ENCODE data around the gene ZAP70.
A peak's percentile ranks its signal among the peaks of the same experiment; 100 is the strongest.

ZAP70 gene

DNA sequence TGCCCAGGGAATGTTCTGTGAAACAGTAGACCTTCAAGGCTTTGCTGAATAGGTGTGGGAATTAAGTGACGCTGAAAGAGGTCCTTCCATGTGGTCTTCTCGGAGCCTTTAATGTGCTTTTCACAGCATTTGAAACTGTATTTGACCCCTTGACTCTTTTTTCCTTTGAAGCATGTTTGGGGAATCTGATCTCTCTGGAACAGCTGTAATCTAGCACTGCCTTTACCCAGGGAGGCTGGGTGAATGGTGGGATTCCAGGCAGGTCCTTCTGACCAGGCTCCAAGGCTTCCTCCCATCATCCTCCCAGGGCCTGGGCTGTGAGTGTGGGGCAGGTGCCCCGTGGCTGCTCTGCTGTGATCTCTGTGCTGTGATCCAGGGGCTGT, 4.2 kb downstream of the ZAP70 start:
- H3K27me3 ChIP-seq (ENCODE audit: control insufficient read depth, low read length), result no peaks in the 10 kb centered on the region
- TF ChIP-seq, protein P1, sequence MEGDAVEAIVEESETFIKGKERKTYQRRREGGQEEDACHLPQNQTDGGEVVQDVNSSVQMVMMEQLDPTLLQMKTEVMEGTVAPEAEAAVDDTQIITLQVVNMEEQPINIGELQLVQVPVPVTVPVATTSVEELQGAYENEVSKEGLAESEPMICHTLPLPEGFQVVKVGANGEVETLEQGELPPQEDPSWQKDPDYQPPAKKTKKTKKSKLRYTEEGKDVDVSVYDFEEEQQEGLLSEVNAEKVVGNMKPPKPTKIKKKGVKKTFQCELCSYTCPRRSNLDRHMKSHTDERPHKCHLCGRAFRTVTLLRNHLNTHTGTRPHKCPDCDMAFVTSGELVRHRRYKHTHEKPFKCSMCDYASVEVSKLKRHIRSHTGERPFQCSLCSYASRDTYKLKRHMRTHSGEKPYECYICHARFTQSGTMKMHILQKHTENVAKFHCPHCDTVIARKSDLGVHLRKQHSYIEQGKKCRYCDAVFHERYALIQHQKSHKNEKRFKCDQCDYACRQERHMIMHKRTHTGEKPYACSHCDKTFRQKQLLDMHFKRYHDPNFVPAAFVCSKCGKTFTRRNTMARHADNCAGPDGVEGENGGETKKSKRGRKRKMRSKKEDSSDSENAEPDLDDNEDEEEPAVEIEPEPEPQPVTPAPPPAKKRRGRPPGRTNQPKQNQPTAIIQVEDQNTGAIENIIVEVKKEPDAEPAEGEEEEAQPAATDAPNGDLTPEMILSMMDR (IDR thresholded peaks at IDR 0.05; ENCODE audit: low read depth, low read length, poor library complexity, severe bottlenecking), result no peak
- TF ChIP-seq EZH2phosphoT487 (IDR thresholded peaks at IDR 0.05; ENCODE audit: borderline replicate concordance, low read length), result no peak
- H3K79me2 ChIP-seq (ENCODE audit: control insufficient read depth, low read length), result no peaks in the 10 kb centered on the region
- H3F3A ChIP-seq (ENCODE audit: control insufficient read depth, insufficient read depth), result no peaks in the 10 kb centered on the region
- no peaks in the 10 kb centered on the region for H3K9me2 ChIP-seq (replicated peaks; ENCODE audit: control insufficient read depth, low read length)
- no peak overlapping the region for H3K4me2 ChIP-seq (ENCODE audit: low read length)
- H4K20me1 ChIP-seq (ENCODE audit: control insufficient read depth, insufficient read depth, low read depth, low read length), result no peaks in the 10 kb centered on the region
- peaks cover 21% of the 10 kb centered on the region for H3K4me1 ChIP-seq (ENCODE audit: control insufficient read depth, low read length)
- H3K36me3 ChIP-seq (ENCODE audit: control insufficient read depth, low read length), result no peaks in the 10 kb centered on the region
- no peak overlapping the region for H3K4me3 ChIP-seq (ENCODE audit: low read length)
- H3K27ac ChIP-seq (ENCODE audit: low read depth, low read length), result no peak overlapping the region
- H3K9me3 ChIP-seq (ENCODE audit: control insufficient read depth, insufficient read depth, low read length), result no peaks in the 10 kb centered on the region

DNA sequence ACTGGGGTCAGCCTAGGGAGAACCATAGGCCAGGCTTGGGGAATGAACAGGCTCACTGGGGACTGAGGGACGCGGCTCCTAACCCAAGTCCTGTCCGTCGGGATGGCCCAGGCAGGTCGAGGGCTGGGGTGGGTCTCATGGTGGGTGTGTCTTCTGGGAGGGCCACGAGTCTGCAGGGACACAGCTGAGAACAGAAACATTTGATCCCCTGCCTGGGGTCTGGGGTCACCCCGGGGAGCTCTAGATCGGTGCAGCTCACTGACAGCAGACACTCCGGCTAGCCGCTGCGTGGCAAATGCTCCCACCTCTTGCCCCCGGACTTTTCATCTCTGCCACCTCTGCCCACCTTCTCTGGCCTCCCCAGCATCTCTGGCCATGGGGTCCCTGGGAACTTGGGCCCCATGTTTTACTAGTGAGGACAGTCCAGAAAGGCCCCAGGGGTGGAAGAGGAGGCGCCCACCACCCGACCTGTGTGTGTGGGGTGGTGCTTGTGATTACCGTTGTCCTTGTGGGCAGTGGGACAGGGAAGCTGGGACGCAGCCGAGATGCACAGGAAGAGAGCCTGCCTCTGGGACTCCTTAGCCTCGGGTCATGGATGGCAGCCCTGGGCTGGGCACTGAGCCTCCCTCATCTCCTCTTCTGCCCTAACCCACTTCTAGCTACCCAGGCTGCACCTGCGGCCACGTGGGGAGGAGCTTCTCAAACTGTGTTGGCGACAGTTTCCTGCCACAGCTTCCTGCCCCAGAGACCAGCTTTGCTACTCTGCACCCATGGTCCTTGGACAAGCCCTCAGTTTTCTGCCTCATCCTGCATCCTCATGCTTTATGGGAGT, 4.9 kb downstream of the ZAP70 start:
- no peaks in the 10 kb centered on the region for H3K9me3 ChIP-seq (ENCODE audit: control insufficient read depth, insufficient read depth, low read length)
- H3K36me3 ChIP-seq (ENCODE audit: control insufficient read depth, low read length), result no peaks in the 10 kb centered on the region
- H3F3A ChIP-seq (ENCODE audit: control insufficient read depth, insufficient read depth), result no peaks in the 10 kb centered on the region
- H3K27ac ChIP-seq (ENCODE audit: low read depth, low read length), result peak overlapping the region; percentile 3
- H4K20me1 ChIP-seq (ENCODE audit: control insufficient read depth, insufficient read depth, low read depth, low read length), result no peaks in the 10 kb centered on the region
- no peaks in the 10 kb centered on the region for H3K79me2 ChIP-seq (ENCODE audit: control insufficient read depth, low read length)
- TF ChIP-seq, protein P1 (IDR thresholded peaks at IDR 0.05; ENCODE audit: low read depth, low read length, poor library complexity, severe bottlenecking), result no peak
- no peak for TF ChIP-seq EZH2phosphoT487 (IDR thresholded peaks at IDR 0.05; ENCODE audit: borderline replicate concordance, low read length)
- H3K9me2 ChIP-seq (replicated peaks; ENCODE audit: control insufficient read depth, low read length), result no peaks in the 10 kb centered on the region
- no peaks in the 10 kb centered on the region for H3K27me3 ChIP-seq (ENCODE audit: control insufficient read depth, low read length)
- peak overlapping the region; percentile 72 for H3K4me2 ChIP-seq (ENCODE audit: low read length)
- H3K4me3 ChIP-seq (ENCODE audit: low read length), result peak overlapping the region; percentile 50
- H3K4me1 ChIP-seq (ENCODE audit: control insufficient read depth, low read length), result peaks cover 19% of the 10 kb centered on the region

DNA sequence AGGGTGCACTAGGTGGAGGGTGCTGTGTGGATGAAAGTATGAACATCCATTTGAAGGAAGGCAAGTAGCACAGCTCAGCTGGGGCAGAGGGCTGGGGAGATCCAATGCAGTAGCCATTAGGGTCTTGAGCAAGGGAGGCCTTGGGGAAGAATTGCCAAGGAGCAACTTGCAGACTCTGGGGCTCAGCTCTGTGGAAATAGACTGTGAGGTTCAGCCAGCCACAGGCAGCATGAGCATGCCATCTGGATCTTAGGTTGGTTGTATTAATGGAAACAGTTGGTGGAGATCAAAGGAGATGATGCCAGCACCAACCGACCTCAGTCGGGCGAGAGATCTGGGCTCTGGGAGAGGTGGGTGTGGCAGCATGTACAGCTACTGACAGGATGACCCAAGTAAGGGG, 5.6 kb downstream of the ZAP70 start:
- peaks cover 15% of the 10 kb centered on the region for H3K4me1 ChIP-seq (ENCODE audit: control insufficient read depth, low read length)
- no peaks in the 10 kb centered on the region for H3K9me3 ChIP-seq (ENCODE audit: control insufficient read depth, insufficient read depth, low read length)
- H3K4me3 ChIP-seq (ENCODE audit: low read length), result peak overlapping the region; percentile 50
- H3K36me3 ChIP-seq (ENCODE audit: control insufficient read depth, low read length), result no peaks in the 10 kb centered on the region
- peak overlapping the region; percentile 72 for H3K4me2 ChIP-seq (ENCODE audit: low read length)
- no peaks in the 10 kb centered on the region for H3K79me2 ChIP-seq (ENCODE audit: control insufficient read depth, low read length)
- no peaks in the 10 kb centered on the region for H3K27me3 ChIP-seq (ENCODE audit: control insufficient read depth, low read length)
- no peaks in the 10 kb centered on the region for H4K20me1 ChIP-seq (ENCODE audit: control insufficient read depth, insufficient read depth, low read depth, low read length)
- H3F3A ChIP-seq (ENCODE audit: control insufficient read depth, insufficient read depth), result no peaks in the 10 kb centered on the region
- H3K9me2 ChIP-seq (replicated peaks; ENCODE audit: control insufficient read depth, low read length), result no peaks in the 10 kb centered on the region
- no peak for TF ChIP-seq EZH2phosphoT487 (IDR thresholded peaks at IDR 0.05; ENCODE audit: borderline replicate concordance, low read length)
- TF ChIP-seq, protein P1 (IDR thresholded peaks at IDR 0.05; ENCODE audit: low read depth, low read length, poor library complexity, severe bottlenecking), result no peak
- peak overlapping the region; percentile 3 for H3K27ac ChIP-seq (ENCODE audit: low read depth, low read length)

Data from DOHH2 (cell line).